Inflammatory macrophage treated with lipopolysaccharide for 4 hours (primary cell): ENCODE measurements around the gene SYCE3.

ENCODE experiments used
- DNase-seq: peaks from one replicate; pipeline ENCODE4 v3.0.0-alpha.2; 2020

Gene SYCE3

GRCh38 chr22:50574383-50574755, 11.7 kb upstream of the SYCE3 start:
- DNase-seq = no peak

- DNase-seq = no peak
Observed at GRCh38 chr22:50573491-50574382, 11.0 kb upstream of the SYCE3 start.

- DNase-seq = no peak
Observed at GRCh38 chr22:50572965-50573364, 10.2 kb upstream of the SYCE3 start.

DNA sequence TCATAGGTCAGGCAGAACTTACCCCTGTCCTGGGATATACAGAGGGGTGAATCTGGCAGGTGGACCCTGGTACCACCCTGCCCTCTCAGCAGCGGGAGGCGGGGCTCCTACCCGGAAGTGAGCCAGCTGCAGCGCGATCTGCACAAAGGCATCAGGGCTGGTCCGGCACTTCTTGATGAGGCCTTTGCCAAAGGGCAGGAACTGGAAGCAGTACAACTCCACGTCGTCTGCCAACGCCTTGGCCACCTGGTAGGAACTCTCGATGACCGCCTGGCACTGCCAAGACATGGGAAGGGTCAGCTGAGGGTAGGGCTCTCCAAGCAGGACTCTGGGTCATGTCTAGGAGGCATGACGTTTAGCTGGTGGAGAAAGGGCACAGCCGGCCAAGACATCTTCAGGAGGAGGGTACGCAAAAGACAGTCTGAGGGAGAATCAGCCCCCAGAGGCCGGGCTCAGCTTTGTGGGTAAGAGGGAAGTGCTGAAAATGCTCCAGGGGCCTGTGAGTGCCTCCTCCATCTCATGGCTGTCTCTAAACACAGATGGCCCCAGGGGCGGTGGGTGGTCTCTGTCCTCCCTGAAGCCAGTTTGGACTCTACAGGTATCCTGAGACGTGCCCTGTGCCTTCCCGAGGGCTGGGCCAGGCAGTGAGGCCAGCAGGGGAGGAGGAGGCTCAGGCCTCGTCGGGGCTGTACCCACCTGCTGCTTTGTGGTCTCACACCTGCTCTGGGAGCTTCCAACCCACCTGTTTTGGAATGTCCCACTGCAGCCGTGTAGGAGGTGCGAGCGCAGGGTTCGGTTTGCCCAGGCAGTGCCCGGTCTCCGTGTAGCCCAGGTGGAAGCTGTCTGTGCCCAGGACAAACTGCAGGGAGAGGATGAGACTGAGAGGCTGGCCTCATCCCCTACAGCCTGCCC, 8.8 kb upstream of the SYCE3 start:
- no peak for DNase-seq

DNA sequence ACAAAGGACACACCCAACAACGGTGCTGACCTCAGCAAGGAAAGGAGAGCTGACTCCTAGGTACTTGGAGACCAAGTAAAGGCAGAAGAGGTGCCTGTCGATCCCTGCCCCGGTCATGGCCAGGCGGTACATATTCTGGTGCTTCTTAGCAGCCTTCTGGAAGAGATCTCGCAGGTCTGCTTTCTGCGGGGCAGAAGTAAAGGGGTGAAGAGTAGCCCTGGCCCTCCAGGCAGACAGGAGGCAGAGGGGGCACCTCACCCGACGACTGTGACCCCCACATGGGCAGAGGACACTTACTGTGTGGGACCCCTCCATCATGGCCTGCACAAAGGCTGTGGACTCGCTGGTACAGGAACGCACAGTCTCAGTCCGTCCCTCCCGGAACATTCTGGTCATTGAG, 8.1 kb upstream of the SYCE3 start:
- DNase-seq = no peak

GRCh38 chr22:50569896-50570535, 7.3 kb upstream of the SYCE3 start:
- DNase-seq = no peak

DNA sequence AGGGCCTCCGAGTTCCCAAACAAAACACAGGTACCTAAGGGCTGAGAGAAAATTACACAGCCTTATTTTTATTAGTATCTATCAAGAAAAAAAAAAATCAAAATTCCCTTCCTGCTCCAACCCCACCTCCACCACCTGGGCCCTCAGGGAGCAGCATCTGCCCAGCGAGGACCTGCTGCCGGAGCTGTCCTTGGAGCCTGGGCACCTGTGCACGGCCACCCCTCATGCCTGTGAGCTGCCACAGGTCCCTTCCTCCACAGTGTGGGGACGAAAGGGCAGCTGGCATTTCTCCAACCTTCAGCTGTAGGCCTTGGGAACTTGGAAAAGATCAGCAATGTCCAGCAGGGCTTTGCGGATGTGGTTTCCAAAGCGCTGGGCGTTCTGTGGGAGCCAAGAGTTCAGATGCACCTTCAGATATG, 6.3 kb upstream of the SYCE3 start:
- no peak for DNase-seq

- no peak for DNase-seq
Observed at GRCh38 chr22:50568626-50569025, 5.9 kb upstream of the SYCE3 start.

GRCh38 chr22:50567721-50568252, 5.1 kb upstream of the SYCE3 start:
- DNase-seq = no peak

- DNase-seq = no peak
Observed at GRCh38 chr22:50564289-50564688, 1.6 kb upstream of the SYCE3 start.

DNA sequence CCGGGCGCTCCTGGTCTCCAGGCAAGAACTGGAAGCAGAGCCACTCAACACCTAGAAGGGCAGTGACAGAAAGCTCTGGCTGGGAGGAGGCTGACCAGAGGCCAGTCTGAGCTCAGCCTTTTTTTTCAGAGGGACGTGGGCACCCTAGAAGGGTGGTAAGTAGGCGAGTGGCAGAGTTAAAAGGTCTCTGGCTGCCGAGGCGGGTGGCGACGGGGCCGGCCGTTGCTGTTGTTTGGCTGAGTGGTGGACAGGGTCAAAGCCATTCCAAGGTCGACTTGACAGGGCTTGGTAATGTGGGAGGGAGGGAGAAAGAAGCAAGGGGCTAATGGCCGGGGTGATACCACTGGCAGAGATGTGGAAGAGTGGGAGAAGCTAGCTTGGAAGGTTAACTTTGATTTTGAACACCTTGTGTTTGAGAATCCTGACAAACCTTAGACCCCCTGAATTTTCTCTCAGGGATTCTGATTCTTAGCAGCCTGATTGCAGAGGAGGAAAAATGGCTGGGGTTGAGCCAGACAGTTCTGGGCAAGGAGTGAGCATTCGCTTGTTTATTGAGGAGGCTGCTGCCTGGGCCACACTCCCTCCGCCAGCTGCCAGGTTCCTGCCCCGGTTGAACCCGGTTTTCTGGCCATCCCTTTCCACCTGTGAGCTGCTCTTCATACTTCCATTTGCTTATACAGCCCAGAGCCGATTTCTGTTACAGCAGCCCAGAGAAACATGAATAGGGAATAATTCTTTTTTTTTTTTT, 868 bp upstream of the SYCE3 start:
- peak; percentile 11 for DNase-seq

- DNase-seq = no peak
Observed at GRCh38 chr22:50561401-50562358, 1.0 kb downstream of the SYCE3 start.

DNA sequence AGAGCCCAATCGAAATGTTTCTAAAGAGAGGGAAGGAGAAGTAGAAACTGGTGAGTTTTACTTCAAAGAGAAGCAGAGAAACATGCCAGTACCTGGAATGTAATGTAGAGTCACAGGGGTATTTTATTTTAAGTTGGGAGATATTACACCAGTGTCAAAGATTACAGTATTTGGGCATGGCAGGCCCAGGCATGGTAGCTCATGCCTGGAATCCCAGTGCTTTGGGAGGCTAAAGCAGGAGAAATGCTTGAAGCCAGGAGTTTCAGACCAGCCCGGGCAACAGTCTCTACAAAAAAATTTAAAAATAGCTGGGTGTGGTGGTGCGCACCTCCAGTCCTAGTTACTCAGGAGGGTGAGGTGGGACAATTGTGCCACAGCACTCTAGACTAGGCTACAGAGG, 2.7 kb downstream of the SYCE3 start:
- DNase-seq = no peak

GRCh38 chr22:50556703-50557102, 6.0 kb downstream of the SYCE3 start:
- no peak for DNase-seq

GRCh38 chr22:50553310-50553709, 9.4 kb downstream of the SYCE3 start:
- no peak for DNase-seq

- no peak for DNase-seq
Observed at GRCh38 chr22:50551160-50551752, 11.5 kb downstream of the SYCE3 start.

- DNase-seq = no peak
Observed at GRCh38 chr22:50550395-50550794, 12.3 kb downstream of the SYCE3 start.

GRCh38 chr22:50548921-50549790, 13.6 kb downstream of the SYCE3 start:
- no peak for DNase-seq

DNA sequence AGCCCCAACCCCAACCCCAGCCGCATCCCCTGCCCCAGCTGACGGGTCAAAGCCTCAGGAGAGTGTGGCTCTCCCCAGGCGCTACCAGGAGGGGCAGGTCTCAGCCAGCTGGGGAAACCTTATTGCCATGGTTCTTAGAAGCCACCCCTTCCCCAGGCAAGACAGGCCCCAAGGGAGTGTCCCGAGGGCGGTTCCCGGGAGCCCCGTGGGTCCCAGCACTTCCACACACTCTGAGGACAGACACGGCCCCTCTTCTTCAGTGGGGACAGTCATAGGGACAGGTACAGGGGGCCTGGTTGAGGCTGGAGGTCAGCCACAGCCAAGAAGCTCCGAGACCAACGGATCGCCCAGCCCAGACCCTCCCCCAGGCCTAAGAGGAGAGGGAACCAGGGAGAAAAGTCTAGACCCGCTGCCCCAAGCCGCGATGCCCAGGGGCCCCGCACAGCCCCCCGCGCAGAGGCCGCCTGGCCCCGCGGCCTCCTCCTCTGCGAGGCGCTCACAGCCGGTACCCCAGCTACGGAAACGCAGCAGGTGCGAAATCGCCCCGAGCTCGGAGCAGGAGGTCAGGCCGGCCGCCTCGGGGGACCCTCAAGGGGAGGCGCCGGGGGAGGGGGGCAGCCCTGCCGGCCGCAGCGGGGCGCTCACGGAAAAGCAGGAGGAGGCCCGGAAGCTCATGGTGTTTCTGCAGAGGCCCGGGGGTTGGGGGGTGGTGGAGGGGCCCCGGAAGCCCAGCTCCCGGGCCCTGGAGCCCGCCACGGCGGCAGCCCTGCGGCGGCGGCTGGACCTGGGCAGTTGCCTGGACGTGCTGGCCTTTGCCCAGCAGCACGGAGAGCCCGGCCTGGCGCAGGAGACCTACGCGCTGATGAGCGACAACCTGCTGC, 14.4 kb downstream of the SYCE3 start:
- no peak for DNase-seq
